Stimulated activated naive B cell treated with anti-CD40 and anti-IgM and Interleukin-4, amounts not matched to agents 10 μg/mL and 1 μg/mL and 100 μg/mL, for 72 hours (primary cell): Measurements from ENCODE around the gene SAFB2.

Source experiments
- ATAC-seq, 2 donors: fragments of 150-1000 bp; cut with Tn5 transposase; replicated peaks; 2 replicates each; pipeline ENCODE4 v1.10.0; 2021; ENCODE audit warnings: moderate library complexity in 1 of 2
- DNase-seq: peaks from one replicate; pipeline ENCODE4 v3.0.0; 2021
- H3K27ac Mint-ChIP-seq: one replicate; pipeline ENCODE4 v1.8.0; 2022; ENCODE audit warnings: mild to moderate bottlenecking, mixed read lengths
- H3K27me3 Mint-ChIP-seq, 2 donors: one replicate each; pipeline ENCODE4 v1.8.0; 2022; ENCODE audit warnings: mixed read lengths in 2 of 2
- H3K36me3 Mint-ChIP-seq, 2 donors: one replicate each; pipeline ENCODE4 v1.8.0; 2022; ENCODE audit warnings: mixed read lengths in 2 of 2, mild to moderate bottlenecking in 1 of 2
- H3K4me1 Mint-ChIP-seq, 2 donors: one replicate each; pipeline ENCODE4 v1.8.0; 2022; ENCODE audit warnings: mixed read lengths in 2 of 2, mild to moderate bottlenecking in 1 of 2
- H3K4me3 Mint-ChIP-seq, 2 donors: one replicate each; pipeline ENCODE4 v1.8.0; 2022; ENCODE audit warnings: mild to moderate bottlenecking in 2 of 2, mixed read lengths in 2 of 2, moderate library complexity in 1 of 2
- H3K9me3 Mint-ChIP-seq, 2 donors: one replicate each; pipeline ENCODE4 v1.8.0; 2022; ENCODE audit warnings: mixed read lengths in 2 of 2, mild to moderate bottlenecking in 1 of 2

The SAFB2 gene

GRCh38 chr19:5646703-5647102, 24.1 kb upstream of the SAFB2 start:
- peak in 1 of 2 donors; percentile 54 for ATAC-seq
- no peak overlapping the region for H3K4me3 Mint-ChIP-seq
- no peaks in the 10 kb centered on the region for H3K27me3 Mint-ChIP-seq
- no peaks in the 10 kb centered on the region for H3K9me3 Mint-ChIP-seq
- DNase-seq: no peak
- H3K27ac Mint-ChIP-seq: peak overlapping the region; percentile 71
- peaks cover 20 to 39% of the 10 kb centered on the region in 2 donors for H3K4me1 Mint-ChIP-seq
- H3K36me3 Mint-ChIP-seq: peaks cover 58 to 67% of the 10 kb centered on the region in 2 donors

DNA sequence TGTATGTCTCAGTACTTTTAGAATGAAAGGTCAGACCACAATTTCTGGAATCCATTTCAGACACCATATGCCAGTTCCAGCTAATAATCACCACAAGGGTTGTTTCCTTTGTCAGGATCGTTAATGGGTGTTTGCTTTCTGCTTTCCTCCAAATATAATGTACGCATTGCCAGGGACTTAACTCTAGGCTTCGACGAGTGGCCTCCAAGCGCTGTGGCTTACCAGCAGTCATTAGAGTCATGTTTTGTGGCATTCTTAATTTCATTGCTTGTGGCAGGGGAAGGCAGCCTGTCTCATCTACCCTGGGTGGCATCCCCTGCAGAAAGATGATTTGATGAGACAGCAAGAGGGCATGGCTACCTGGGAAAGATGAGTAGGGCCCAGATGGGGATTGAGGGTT, 22.8 kb upstream of the SAFB2 start:
- Mint-ChIP-seq H3K4me1 (peaks cover 24 to 45% of the 10 kb centered on the region in 2 donors), H3K27ac (peak overlapping the region; percentile 42), H3K4me3 (no peak overlapping the region), H3K27me3 (no peaks in the 10 kb centered on the region), H3K36me3 (peaks cover 52 to 64% of the 10 kb centered on the region in 2 donors), H3K9me3 (no peaks in the 10 kb centered on the region)
- ATAC-seq (no peak), DNase-seq (no peak)

- Mint-ChIP-seq H3K4me1 (peaks cover 24 to 45% of the 10 kb centered on the region in 2 donors), H3K9me3 (no peaks in the 10 kb centered on the region), H3K27me3 (no peaks in the 10 kb centered on the region), H3K36me3 (peaks cover 44 to 63% of the 10 kb centered on the region in 2 donors), H3K4me3 (no peak overlapping the region), H3K27ac (peak overlapping the region; percentile 7)
- DNase-seq (no peak), ATAC-seq (no peak)
These were observed 21.5 kb upstream of the SAFB2 start for GRCh38 chr19:5644037-5644436.

DNA sequence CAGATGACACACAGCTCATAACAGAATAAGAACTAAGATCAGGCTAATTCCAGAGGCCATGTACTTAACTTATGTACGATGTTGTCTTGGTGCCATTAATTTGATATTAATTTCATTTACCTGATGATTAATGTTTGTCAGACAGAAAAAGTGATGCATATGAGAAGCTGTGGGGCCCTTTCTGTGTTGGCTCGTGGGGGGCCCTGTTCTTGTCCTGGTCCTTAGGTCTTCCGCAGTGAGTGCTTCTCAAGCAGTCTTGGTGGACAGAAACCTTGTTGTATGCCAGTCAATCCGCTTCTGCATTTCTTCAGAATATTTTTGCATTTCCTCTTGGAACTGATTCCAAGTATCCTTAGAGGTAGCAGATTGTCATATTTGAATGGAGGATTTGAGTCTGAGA, 20.5 kb upstream of the SAFB2 start:
- peaks cover 43 to 57% of the 10 kb centered on the region in 2 donors for H3K36me3 Mint-ChIP-seq
- peaks cover 24 to 45% of the 10 kb centered on the region in 2 donors for H3K4me1 Mint-ChIP-seq
- DNase-seq (no peak), ATAC-seq (no peak)
- H3K4me3 Mint-ChIP-seq: no peak overlapping the region
- no peaks in the 10 kb centered on the region for H3K27me3 Mint-ChIP-seq
- H3K27ac Mint-ChIP-seq: no peak overlapping the region
- no peaks in the 10 kb centered on the region for H3K9me3 Mint-ChIP-seq

DNA sequence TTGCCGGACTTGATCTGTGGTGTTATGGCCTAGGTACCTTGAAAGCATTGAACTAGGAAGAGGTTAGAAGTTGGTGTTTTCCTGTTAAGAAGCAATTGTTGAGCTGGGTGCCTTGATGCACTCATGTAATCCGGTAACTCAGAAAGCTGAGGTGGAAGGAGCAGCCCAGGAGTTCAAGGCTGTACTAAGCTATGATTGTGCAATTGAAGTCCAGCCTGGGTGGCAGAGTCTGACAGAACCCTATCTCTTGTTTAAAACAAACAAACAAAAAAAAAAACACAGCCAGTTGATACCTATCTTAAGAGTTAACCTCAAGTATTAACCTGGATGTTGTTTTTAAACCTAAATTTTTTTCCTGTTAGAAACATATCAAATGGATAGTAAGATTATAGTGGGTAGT, 19.6 kb upstream of the SAFB2 start:
- H3K27me3 Mint-ChIP-seq: no peaks in the 10 kb centered on the region
- H3K27ac Mint-ChIP-seq: no peak overlapping the region
- no peak for ATAC-seq
- no peak overlapping the region for H3K4me3 Mint-ChIP-seq
- DNase-seq: no peak
- H3K36me3 Mint-ChIP-seq: peaks cover 39 to 54% of the 10 kb centered on the region in 2 donors
- peaks cover 26 to 45% of the 10 kb centered on the region in 2 donors for H3K4me1 Mint-ChIP-seq
- no peaks in the 10 kb centered on the region for H3K9me3 Mint-ChIP-seq

DNA sequence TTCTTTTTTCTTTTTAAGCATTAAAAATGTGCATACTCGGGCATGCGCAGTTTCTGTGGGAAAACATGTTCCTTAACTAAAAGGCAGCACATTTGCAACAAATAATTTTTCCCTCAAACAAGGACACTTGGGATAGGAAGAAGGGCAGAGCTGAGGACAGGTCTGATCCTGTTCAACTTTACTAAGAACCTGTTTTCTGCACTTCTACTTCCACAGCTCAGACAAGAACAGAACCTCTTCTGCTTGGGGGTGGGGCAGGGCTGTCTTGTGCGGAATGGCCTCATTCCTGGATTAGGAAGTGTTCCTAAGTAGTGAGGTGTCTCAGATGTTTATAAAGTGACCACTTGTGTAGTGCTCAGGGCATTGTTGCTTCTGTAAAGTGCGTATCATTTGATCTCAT, 18.6 kb upstream of the SAFB2 start:
- Mint-ChIP-seq H3K4me1 (peaks cover 17 to 35% of the 10 kb centered on the region in 2 donors), H3K27ac (peak overlapping the region; percentile 62), H3K4me3 (no peak overlapping the region), H3K9me3 (no peaks in the 10 kb centered on the region), H3K27me3 (no peaks in the 10 kb centered on the region), H3K36me3 (peaks cover 29 to 44% of the 10 kb centered on the region in 2 donors)
- DNase-seq (no peak), ATAC-seq (no peak)

GRCh38 chr19:5637971-5638370, 15.4 kb upstream of the SAFB2 start:
- Mint-ChIP-seq H3K4me3 (no peak overlapping the region), H3K27ac (no peak overlapping the region), H3K9me3 (no peaks in the 10 kb centered on the region), H3K36me3 (peaks cover 16 to 29% of the 10 kb centered on the region in 2 donors), H3K27me3 (no peaks in the 10 kb centered on the region), H3K4me1 (peaks cover 14 to 27% of the 10 kb centered on the region in 2 donors)
- ATAC-seq (no peak), DNase-seq (no peak)

DNA sequence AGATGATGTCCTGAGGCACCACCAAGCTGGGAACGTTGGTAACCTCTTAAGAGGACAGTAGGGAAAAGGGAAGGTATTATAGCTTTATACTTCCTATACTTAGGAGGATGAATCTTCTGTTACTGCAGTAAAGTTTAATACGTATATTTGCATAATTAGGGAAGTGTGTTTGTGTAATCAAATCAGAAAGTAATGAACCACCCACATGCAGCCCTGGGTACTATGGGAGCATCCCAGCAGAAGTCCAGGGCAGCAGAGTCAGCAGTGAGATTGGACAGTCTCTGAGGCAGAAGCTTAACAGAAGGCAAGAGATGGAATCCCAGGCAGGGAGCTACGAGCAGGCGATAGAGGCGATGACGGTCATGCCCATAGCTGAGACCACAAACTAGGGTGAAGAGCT, 12.9 kb upstream of the SAFB2 start:
- H3K36me3 Mint-ChIP-seq: peaks cover 25 to 34% of the 10 kb centered on the region in 2 donors
- no peak overlapping the region for H3K4me3 Mint-ChIP-seq

DNA sequence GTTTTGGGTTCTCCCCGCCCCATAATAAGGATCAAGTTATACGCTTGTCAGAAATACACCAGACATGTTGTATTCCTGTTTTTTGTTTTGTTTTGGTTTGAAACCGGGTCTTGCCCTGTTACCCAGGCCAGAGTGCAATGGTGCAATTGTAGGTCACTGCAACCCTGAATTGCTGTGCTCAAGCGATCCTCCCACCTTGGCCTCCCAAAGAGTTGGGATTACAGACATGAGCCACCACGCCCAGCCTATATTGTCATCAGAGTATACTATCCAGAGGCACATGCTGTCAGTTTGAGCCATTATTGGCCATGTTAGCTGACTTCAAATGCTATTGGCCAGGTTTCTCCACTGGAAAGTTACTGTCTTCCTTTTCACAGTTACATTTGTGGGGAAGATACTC, 10.1 kb upstream of the SAFB2 start:
- Mint-ChIP-seq H3K27me3 (no peaks in the 10 kb centered on the region), H3K36me3 (peaks cover 32 to 38% of the 10 kb centered on the region in 2 donors), H3K4me1 (peaks cover 32 to 55% of the 10 kb centered on the region in 2 donors), H3K27ac (no peak overlapping the region), H3K9me3 (no peaks in the 10 kb centered on the region), H3K4me3 (no peak overlapping the region)
- no peak for DNase-seq
- ATAC-seq: no peak

More for the DNA sequence above, 12.9 kb upstream of the SAFB2 start:
- H3K27ac Mint-ChIP-seq: peak overlapping the region; percentile 84
- no peaks in the 10 kb centered on the region for H3K9me3 Mint-ChIP-seq
- no peak for DNase-seq
- ATAC-seq: no peak
- H3K27me3 Mint-ChIP-seq: no peaks in the 10 kb centered on the region
- H3K4me1 Mint-ChIP-seq: peaks cover 22 to 41% of the 10 kb centered on the region in 2 donors

DNA sequence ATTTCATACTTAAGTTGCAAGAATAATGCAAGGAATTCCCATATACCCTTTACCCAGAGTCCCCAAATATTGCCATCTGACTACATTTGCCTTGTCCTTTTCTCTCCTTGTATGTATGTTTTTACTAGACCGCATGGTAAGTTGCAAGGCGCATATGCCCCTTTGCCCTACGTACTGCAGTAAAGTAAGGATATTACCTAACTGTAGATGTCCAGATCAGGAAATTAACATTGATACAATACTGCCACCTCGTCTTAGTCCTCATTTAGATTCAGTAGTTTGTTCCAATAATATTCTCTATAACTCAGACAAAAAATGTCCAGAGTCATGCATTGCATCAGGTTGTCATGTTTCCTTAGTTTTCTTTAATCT, 9.7 kb upstream of the SAFB2 start:
- Mint-ChIP-seq H3K4me3 (no peak overlapping the region), H3K27me3 (no peaks in the 10 kb centered on the region), H3K4me1 (peaks cover 33 to 60% of the 10 kb centered on the region in 2 donors), H3K9me3 (no peaks in the 10 kb centered on the region), H3K27ac (no peak overlapping the region), H3K36me3 (peaks cover 36 to 42% of the 10 kb centered on the region in 2 donors)
- ATAC-seq: no peak
- DNase-seq: no peak

GRCh38 chr19:5631567-5632240, 9.1 kb upstream of the SAFB2 start:
- Mint-ChIP-seq H3K27me3 (no peaks in the 10 kb centered on the region), H3K27ac (no peak overlapping the region), H3K4me1 (peaks cover 33 to 61% of the 10 kb centered on the region in 2 donors), H3K36me3 (peaks cover 38 to 43% of the 10 kb centered on the region in 2 donors), H3K4me3 (no peak overlapping the region), H3K9me3 (no peaks in the 10 kb centered on the region)
- ATAC-seq (no peak), DNase-seq (no peak)

GRCh38 chr19:5628919-5629481, 6.4 kb upstream of the SAFB2 start:
- no peaks in the 10 kb centered on the region for H3K27me3 Mint-ChIP-seq
- ATAC-seq (peak; percentile 94 to 95), DNase-seq (peak; percentile 62)
- H3K4me3 Mint-ChIP-seq: peak overlapping the region; percentile 22 to 62
- no peaks in the 10 kb centered on the region for H3K9me3 Mint-ChIP-seq
- H3K36me3 Mint-ChIP-seq: peaks cover 60 to 62% of the 10 kb centered on the region in 2 donors
- H3K27ac Mint-ChIP-seq: peak overlapping the region; percentile 85
- peaks cover 45 to 72% of the 10 kb centered on the region in 2 donors for H3K4me1 Mint-ChIP-seq

DNA sequence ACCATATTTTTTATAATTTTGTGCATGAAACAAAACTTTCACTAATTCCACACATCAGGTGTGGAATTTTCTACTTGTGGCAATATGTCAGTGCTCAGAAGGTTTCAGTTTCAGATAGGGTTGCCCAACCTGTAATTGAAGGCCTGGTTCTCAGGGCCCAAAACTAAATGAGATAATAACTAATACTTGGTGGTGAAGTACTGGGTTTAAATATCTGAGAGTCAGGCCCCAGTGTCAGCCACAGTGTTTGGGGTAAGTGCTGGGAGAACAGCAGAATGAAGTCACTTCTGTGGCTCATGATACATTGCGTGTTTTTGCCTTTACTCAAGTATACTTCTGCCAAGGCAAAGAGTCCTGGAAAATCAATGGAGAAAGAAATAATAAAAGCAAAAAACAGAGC, 5.9 kb upstream of the SAFB2 start:
- ATAC-seq (no peak), DNase-seq (no peak)
- H3K36me3 Mint-ChIP-seq: peaks cover 60 to 66% of the 10 kb centered on the region in 2 donors
- no peaks in the 10 kb centered on the region for H3K27me3 Mint-ChIP-seq
- peak overlapping the region; percentile 85 for H3K27ac Mint-ChIP-seq
- no peaks in the 10 kb centered on the region for H3K9me3 Mint-ChIP-seq
- H3K4me1 Mint-ChIP-seq: peaks cover 45 to 73% of the 10 kb centered on the region in 2 donors
- peak overlapping the region; percentile 22 to 62 for H3K4me3 Mint-ChIP-seq

- Mint-ChIP-seq H3K9me3 (no peaks in the 10 kb centered on the region), H3K4me3 (peak overlapping the region; percentile 60 to 63), H3K27me3 (no peaks in the 10 kb centered on the region), H3K4me1 (peaks cover 42 to 72% of the 10 kb centered on the region in 2 donors), H3K27ac (peak overlapping the region; percentile 59), H3K36me3 (peaks cover 59 to 68% of the 10 kb centered on the region in 2 donors)
- ATAC-seq: peak; percentile 28 to 30
- peak; percentile 50 for DNase-seq
These were observed 4.9 kb upstream of the SAFB2 start for GRCh38 chr19:5627395-5627904.

DNA sequence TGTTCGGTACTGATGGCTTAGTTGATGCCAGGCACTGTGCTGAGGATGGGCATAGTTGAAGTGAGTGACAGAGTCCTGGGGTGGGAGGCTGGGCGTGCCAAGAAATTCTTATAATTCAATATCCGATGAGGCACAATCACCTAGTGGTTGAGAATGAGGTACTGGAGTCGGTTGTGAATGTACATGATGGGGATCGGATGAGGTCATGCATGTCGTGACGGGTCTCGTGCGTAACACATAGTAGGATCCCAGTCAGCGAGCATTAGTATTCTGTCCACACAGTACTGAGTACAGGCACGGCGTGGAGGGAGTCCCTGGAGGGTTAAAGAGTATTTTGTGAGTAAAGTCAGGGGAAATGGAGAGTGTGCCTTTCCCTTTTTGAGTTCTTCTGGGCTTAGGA, 3.1 kb upstream of the SAFB2 start:
- no peak for DNase-seq
- H3K27ac Mint-ChIP-seq: peak overlapping the region; percentile 78
- H3K4me3 Mint-ChIP-seq: peak overlapping the region; percentile 95 to 100
- peaks cover 52 to 64% of the 10 kb centered on the region in 2 donors for H3K36me3 Mint-ChIP-seq
- no peaks in the 10 kb centered on the region for H3K9me3 Mint-ChIP-seq
- no peaks in the 10 kb centered on the region for H3K27me3 Mint-ChIP-seq
- peaks cover 39 to 69% of the 10 kb centered on the region in 2 donors for H3K4me1 Mint-ChIP-seq
- ATAC-seq: no peak
